Measurements from ENCODE around the gene PXDN. TPM values are rescaled to one million over a fixed set of nuclear protein-coding genes. Genes with fewer than 3 reads are reported as not detected.

Gene PXDN
- total and polyA plus RNA-seq, 2 of the 4 experiments (the other 2 are of a cell fraction) = 153 to 332 TPM

DNA sequence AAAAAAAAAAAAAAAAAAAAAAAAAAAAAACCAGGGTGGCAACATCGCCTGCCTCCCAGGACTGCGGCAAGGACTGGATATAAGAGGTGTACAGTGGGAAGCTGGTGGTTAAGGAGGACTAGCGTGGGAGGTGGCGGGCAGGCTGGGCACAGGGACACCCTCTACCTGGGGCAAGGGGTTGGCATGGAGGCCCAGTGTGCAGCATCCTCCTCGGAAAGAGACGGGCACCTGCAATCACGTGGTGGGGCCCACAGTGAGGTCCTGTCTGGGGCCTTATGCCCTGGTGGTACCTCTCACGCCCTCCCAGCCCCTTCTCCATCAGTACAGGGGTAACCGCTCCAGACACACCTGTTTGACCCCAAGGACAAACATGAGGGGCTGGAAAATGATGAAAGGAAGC lies 27.9 kb downstream of the PXDN start:
- intact Hi-C loops (cut with micrococcal nuclease) = no loop called here

More for the DNA sequence above, 27.9 kb downstream of the PXDN start:
- no peak overlapping the region for H3K9ac ChIP-seq (ENCODE audit: low read depth, low read length)
- peaks cover 7 to 84% of the 10 kb centered on the region in 2 experiments; a peak in 3 of 4 replicates for H3K79me1 ChIP-seq (ENCODE audit: low read depth in 1 of 2, low read length in 2 of 2)
- in situ Hi-C loops (cut with MboI; ENCODE audit: low sequenced_read_pairs) = no loop called here
- no peak overlapping the region for H3K14ac ChIP-seq (replicated peaks; ENCODE audit: low read depth, low read length)
- H3K4me1 ChIP-seq (ENCODE audit: control insufficient read depth, insufficient read depth, low read length) = peaks cover 18% of the 10 kb centered on the region
- WGBS, 2 experiments (ENCODE audit: extremely low coverage in 2 of 2, insufficient read length in 1 of 2) = no CpG with 5 or more reads among the region's 9 CpGs
- H3K36me3 ChIP-seq (ENCODE audit: control insufficient read depth, insufficient read depth, low read length) = peaks cover 6% of the 10 kb centered on the region
- ATAC-seq (ENCODE audit: low read depth) (no peak), DNase-seq (no peak)
- no peak overlapping the region for H3K18ac ChIP-seq (ENCODE audit: low read depth, low read length)
- no peak overlapping the region for H3K4ac ChIP-seq (ENCODE audit: low read depth, low read length)
- H3K4me3 ChIP-seq (ENCODE audit: insufficient read depth, low read depth, low read length) = no peak overlapping the region
- no peak overlapping the region for H4K91ac ChIP-seq (ENCODE audit: insufficient read depth, low read depth, low read length)
- H2AK5ac ChIP-seq (ENCODE audit: low read depth, low read length) = 0 out of 2 replicates have a peak overlapping the region, but pooled peaks have one; percentile 7
- H2BK120ac ChIP-seq (ENCODE audit: low read depth, low read length) = no peak overlapping the region
- dilution Hi-C loops (cut with HindIII; ENCODE audit: low sequenced_read_pairs, unreplicated experiment) = no loop called here
- H3K27me3 ChIP-seq (ENCODE audit: control insufficient read depth, insufficient read depth, low read length) = no peaks in the 10 kb centered on the region
- no peak overlapping the region for H2BK15ac ChIP-seq (ENCODE audit: low read depth, low read length)
- no peak overlapping the region for H3K27ac ChIP-seq (ENCODE audit: insufficient read depth, low read length)
- H3K56ac ChIP-seq (ENCODE audit: extremely low read depth, insufficient read depth, low read length) = no peak overlapping the region
- no peak overlapping the region for H4K8ac ChIP-seq (ENCODE audit: low read depth in 2 of 2, low read length in 2 of 2)
- no peak overlapping the region for H4K5ac ChIP-seq (ENCODE audit: low read depth, low read length)
- H4K20me1 ChIP-seq (ENCODE audit: insufficient read depth, low read length) = peaks cover 96% of the 10 kb centered on the region
- TF ChIP-seq MAZ (IDR thresholded peaks at IDR 0.05; ENCODE audit: borderline replicate concordance, low read depth, low read length) (no peak), RFX5 (IDR thresholded peaks at IDR 0.05; ENCODE audit: low read depth, low read length) (no peak), ELK1 (IDR thresholded peaks at IDR 0.05; ENCODE audit: borderline replicate concordance, low read depth, low read length) (no peak), CEBPB (IDR thresholded peaks at IDR 0.05; ENCODE audit: low read depth, low read length) (no peak), RCOR1 (IDR thresholded peaks at IDR 0.05; ENCODE audit: insufficient replicate concordance, low read length) (no peak), POLR2A (IDR thresholded peaks at IDR 0.05; ENCODE audit: low read depth, low read length) (no peak), FOS (IDR thresholded peaks at IDR 0.05; ENCODE audit: low read depth, low read length) (no peak), CHD1 (IDR thresholded peaks at IDR 0.05; ENCODE audit: low read depth, low read length) (no peak), SMC3 (IDR thresholded peaks at IDR 0.05; ENCODE audit: low read depth, low read length) (no peak), BHLHE40 (IDR thresholded peaks at IDR 0.05; ENCODE audit: low read depth, low read length) (no peak), USF2 (IDR thresholded peaks at IDR 0.05; ENCODE audit: low read depth, low read length) (no peak), MXI1 (IDR thresholded peaks at IDR 0.05; ENCODE audit: borderline replicate concordance, low read depth, low read length) (no peak), CTCF (conservative IDR thresholded peaks at IDR 0.05; ENCODE audit: low read depth, low read length) (no peak)
- no peak overlapping the region for H2AFZ ChIP-seq (replicated peaks; ENCODE audit: low read length, poor library complexity)
- no TSS peak for BruUV-seq (replicated peaks)
- no peak overlapping the region for H2BK20ac ChIP-seq (ENCODE audit: low read depth, low read length)
- peaks cover 46% of the 10 kb centered on the region for H3K9me1 ChIP-seq (ENCODE audit: insufficient read depth, low read length)
- no peak overlapping the region for H3K4me2 ChIP-seq (ENCODE audit: low read depth, low read length)
- H3K9me3 ChIP-seq (ENCODE audit: control insufficient read depth, insufficient read depth, low read length) = no peaks in the 10 kb centered on the region
- CTCF ChIA-PET = no interaction called here
- H2BK5ac ChIP-seq (ENCODE audit: low read depth, low read length, poor library complexity, severe bottlenecking) = no peak overlapping the region
- peak overlapping the region; percentile 56 for H2AK9ac ChIP-seq (replicated peaks; ENCODE audit: low read depth, low read length, poor library complexity)
- POLR2A ChIA-PET (ENCODE audit: unreplicated experiment) = no interaction called here
- no peak overlapping the region for H3K23ac ChIP-seq (ENCODE audit: low read depth, low read length)
